ENCODE data around the gene TACR2.

- TF ChIP-seq EZH2 (IDR thresholded peaks at IDR 0.05; ENCODE audit: low read length, missing control alignments) (no peak), CTCF (conservative IDR thresholded peaks at IDR 0.05 in 1 of 2, IDR thresholded peaks at IDR 0.05 in 1 of 2; ENCODE audit: low read depth in 1 of 2, low read length in 2 of 2) (no peak)
Measured at GRCh38 chr10:69438536-69439349, 22.0 kb upstream of the TACR2 start.
